H1 (cell line): ENCODE results near the gene LRRC19.

Source experiments
- TAF1 ChIP-seq: IDR thresholded peaks from 2 replicates; pipeline ENCODE4 v1.6.1; 2011; ENCODE audit warnings: mild to moderate bottlenecking, low read depth, low read length
- TF ChIP-seq, protein P1 (sequence below), 3 experiments: IDR thresholded peaks; 1 replicate in 2 of 3; 2 replicates in 1 of 3; pipeline versions ENCODE4 v1.5.1 to v1.6.1; 2011; ENCODE audit warnings: low read length in 3 of 3, mild to moderate bottlenecking in 3 of 3, inconsistent platforms in 2 of 3, low read depth in 1 of 3, moderate library complexity in 1 of 3; ENCODE audit not compliant: insufficient read depth in 1 of 3; ENCODE audit errors: control extremely low read depth in 1 of 3
- TF ChIP-seq, protein P2 (sequence below): IDR thresholded peaks from 2 replicates; pipeline ENCODE4 v1.6.1; 2011; ENCODE audit warnings: low read length, improper control_type of control experiment

DNA sequence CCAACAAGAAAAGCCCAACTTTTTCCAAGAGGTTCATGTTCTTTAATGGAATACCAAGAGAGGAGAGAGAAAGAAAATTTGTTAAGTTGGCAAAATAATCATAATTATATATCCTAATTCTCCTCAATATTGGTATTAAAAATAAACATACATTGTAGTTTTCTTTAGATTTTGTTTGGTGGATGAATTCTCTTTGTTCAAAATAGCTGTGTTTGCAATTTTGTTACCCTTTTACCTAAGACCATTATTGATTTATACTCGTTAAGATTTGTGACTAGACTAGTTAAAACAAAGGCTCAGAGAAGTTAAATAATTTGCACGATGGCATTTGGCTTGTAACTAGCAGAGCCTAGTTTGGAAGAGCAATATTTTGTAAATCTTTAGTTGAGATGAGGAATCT is 9.7 kb downstream of the LRRC19 start:
- TF ChIP-seq, protein P1, sequence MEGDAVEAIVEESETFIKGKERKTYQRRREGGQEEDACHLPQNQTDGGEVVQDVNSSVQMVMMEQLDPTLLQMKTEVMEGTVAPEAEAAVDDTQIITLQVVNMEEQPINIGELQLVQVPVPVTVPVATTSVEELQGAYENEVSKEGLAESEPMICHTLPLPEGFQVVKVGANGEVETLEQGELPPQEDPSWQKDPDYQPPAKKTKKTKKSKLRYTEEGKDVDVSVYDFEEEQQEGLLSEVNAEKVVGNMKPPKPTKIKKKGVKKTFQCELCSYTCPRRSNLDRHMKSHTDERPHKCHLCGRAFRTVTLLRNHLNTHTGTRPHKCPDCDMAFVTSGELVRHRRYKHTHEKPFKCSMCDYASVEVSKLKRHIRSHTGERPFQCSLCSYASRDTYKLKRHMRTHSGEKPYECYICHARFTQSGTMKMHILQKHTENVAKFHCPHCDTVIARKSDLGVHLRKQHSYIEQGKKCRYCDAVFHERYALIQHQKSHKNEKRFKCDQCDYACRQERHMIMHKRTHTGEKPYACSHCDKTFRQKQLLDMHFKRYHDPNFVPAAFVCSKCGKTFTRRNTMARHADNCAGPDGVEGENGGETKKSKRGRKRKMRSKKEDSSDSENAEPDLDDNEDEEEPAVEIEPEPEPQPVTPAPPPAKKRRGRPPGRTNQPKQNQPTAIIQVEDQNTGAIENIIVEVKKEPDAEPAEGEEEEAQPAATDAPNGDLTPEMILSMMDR (IDR thresholded peaks at IDR 0.05; ENCODE audit: control extremely low read depth in 1 of 3, insufficient read depth in 1 of 3, low read depth in 1 of 3, low read length in 3 of 3): no peak
- TF ChIP-seq, protein P2, sequence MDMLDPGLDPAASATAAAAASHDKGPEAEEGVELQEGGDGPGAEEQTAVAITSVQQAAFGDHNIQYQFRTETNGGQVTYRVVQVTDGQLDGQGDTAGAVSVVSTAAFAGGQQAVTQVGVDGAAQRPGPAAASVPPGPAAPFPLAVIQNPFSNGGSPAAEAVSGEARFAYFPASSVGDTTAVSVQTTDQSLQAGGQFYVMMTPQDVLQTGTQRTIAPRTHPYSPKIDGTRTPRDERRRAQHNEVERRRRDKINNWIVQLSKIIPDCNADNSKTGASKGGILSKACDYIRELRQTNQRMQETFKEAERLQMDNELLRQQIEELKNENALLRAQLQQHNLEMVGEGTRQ: no peak
- TF ChIP-seq TAF1: no peak
